NOMO-1 treated with dmso at 0.1 percent for 144 hours (cell line): ENCODE data around the gene ZNF263.

Source experiments
- DNase-seq: peaks from one replicate; lab custom pipeline; 2025; ENCODE audit not compliant: unreplicated experiment; lab: John Stamatoyannopoulos, UW

The ZNF263 gene

DNA sequence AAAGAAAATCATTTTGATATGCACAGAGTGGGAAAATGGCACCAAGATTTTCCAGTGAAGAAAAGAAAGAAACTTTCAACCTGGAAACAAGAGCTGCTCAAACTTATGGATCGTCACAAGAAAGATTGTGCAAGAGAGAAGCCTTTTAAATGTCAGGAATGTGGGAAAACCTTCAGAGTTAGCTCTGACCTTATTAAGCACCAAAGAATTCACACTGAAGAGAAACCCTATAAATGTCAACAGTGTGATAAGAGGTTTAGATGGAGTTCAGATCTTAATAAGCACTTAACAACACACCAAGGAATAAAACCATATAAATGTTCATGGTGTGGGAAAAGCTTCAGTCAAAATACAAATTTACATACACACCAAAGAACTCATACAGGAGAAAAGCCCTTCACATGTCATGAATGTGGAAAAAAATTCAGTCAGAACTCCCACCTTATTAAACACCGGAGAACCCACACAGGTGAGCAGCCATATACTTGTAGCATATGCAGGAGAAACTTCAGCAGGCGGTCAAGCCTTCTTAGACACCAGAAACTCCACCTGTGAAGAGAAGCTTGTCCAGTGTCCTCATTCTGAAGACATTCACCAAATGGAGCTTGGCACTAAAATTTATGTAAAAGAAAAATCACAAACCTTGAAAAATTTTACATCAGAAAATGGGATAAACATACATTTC lies 34.2 kb downstream of the ZNF263 start:
- no peak for DNase-seq

DNA sequence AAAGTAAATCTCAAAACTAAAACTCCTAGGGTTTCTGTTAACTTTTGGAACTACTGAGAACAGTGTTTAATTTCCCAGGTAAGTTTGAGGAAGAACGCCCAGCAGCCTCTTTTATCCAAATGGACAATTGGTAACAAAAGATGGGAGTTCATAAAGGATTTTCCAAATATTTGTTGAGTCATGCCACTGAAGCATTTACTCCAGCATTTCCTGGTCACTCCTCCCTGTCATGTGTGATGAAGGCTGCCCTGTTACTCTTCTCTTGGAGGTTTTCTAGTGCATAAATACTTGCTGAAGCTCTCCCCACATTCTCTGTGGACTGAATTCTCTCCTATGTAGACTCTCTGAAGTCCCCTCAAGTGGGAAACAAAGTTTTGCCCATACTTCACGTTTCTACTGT lies 38.5 kb downstream of the ZNF263 start:
- no peak for DNase-seq

DNA sequence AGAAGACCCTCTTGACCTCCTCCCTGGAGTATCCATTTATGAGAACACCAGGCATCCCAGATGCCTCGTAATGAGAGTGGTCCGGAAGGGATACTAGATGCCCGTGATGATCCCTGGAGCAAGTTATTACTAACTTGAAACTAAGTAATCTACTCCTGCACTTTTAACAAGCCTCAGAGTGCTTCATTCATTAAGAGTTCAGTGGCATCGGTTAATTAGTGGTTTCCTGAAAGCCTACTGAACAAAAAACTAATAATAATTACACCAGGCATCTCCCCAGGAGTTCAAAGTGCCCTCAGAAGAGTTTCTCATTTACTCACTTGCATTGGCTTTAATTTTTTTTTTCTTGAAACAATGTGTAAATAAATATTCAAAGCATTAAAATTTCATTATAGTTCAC lies 44.2 kb downstream of the ZNF263 start:
- DNase-seq, result no peak

DNA sequence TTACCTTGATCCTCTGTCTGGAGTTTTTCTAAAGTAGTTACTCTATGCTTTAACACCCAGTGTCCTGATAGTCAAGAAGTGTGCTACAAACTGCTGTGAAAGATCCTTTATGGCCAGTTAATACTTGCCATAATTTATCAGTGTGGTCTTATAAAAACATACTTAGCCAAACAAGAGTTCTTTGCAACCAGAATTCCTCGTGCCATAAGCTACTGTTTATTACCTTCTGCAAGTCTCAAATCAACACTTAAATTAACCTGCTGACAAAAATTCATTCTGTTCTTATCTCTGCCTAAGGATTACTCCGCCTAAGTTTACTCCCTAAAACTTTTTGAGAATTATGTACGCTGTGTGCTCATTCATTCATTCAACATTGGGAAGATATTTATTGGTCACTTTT lies 44.8 kb downstream of the ZNF263 start:
- no peak for DNase-seq

DNA sequence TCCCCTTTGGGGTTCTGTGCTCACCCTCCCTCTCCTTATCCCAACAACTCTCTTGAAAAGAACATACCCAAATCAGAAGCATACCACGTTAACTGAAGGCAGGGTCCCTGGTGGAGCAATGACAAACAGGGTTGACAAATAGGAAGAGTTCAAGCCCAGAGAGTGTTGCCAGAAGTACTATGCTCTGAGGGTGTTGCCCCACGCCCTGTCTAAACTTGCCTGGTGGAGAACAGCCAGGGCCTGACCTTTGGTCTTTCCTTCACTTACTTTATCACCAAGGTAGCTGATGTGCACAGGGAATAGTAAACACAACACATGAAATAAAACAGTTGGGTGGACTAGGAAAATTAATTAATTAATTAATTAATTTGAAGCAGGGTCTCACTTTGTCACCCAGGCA lies 45.4 kb downstream of the ZNF263 start:
- DNase-seq, result no peak
